ENCODE data around the gene STOML1. TPM values are rescaled to one million over a fixed set of nuclear protein-coding genes. Genes with fewer than 3 reads are reported as not detected.

Gene STOML1
- total and polyA plus RNA-seq, 10 of the 15 experiments (the other 5 are each of a cell fraction or from before 2014, with no cell fraction given): 0.14 to 13.6 (median 8.3) TPM

GRCh38 chr15:73985101-73985873 is 6.8 kb downstream of the STOML1 start:
- RAD21 ChIA-PET (ENCODE audit: unreplicated experiment): no interaction called here
- TF ChIP-seq TCF3 (IDR thresholded peaks at IDR 0.05; ENCODE audit: borderline replicate concordance, insufficient read depth, low read depth, low read length): 0 out of 2 replicates have a peak, but pooled peaks have one; percentile 10
- TF ChIP-seq RUNX3 (IDR thresholded peaks at IDR 0.05; ENCODE audit: low read length): peak; percentile 66
- no peak for TF ChIP-seq ATF2 (IDR thresholded peaks at IDR 0.05; ENCODE audit: low read length)
- no peak for TF ChIP-seq SMAD5 (IDR thresholded peaks at IDR 0.05; ENCODE audit: low read depth)
- TF ChIP-seq MEF2B (IDR thresholded peaks at IDR 0.05; ENCODE audit: partially characterized antibody, poor library complexity, severe bottlenecking): no peak
- TF ChIP-seq TCF12 (IDR thresholded peaks at IDR 0.05; ENCODE audit: low read depth, low read length): peak; percentile 46; the same call in 1 of the 2 replicates
- SMC1A ChIA-PET (ENCODE audit: uncharacterized antibody, unreplicated experiment): interaction anchor here (0.9 to 1.3 kb wide), 3 partner anchors 11 to 22 kb away, joined by 4 read pairs; no protein-coding TSS in a partner anchor
- POLR2A ChIA-PET: interaction anchor here (0.7 kb wide), 1 partner anchor 10 kb away, joined by 3 read pairs; no protein-coding TSS in a partner anchor
- no peak overlapping the region for H3K4me2 ChIP-seq (ENCODE audit: control insufficient read depth, insufficient read depth)
- 69% methylated on average over 13 of the region's 13 CpGs for WGBS (ENCODE audit: insufficient coverage, insufficient replicate concordance, low lambda C conversion rate, missing lambda C conversion rate)
- no peak for DNase-seq (ENCODE audit: low read depth, low spot score)
- intact Hi-C loops (cut with micrococcal nuclease; ENCODE audit: unreplicated experiment): no loop called here
- peaks cover 56% of the 10 kb centered on the region for H3K4me1 ChIP-seq (ENCODE audit: control insufficient read depth, insufficient read depth, low read length)
- H4K20me1 ChIP-seq (ENCODE audit: control insufficient read depth, insufficient read depth): no peaks in the 10 kb centered on the region
- H3K27ac ChIP-seq (ENCODE audit: control insufficient read depth, insufficient read depth): no peak overlapping the region
- H2AFZ ChIP-seq (ENCODE audit: control insufficient read depth, low read depth, low read length): no peak overlapping the region
- BruUV-seq (replicated peaks): no TSS peak
- H3K9me3 ChIP-seq (replicated peaks; ENCODE audit: control insufficient read depth, insufficient read depth, low read length): no peaks in the 10 kb centered on the region
- no peak for ATAC-seq
- CTCF ChIA-PET: interaction anchor here (1.0 to 2.4 kb wide), 4 partner anchors 9 to 21 kb away, joined by 3 to 8 read pairs (median 5); partner anchors contain the start of gene PML
- no peaks in the 10 kb centered on the region; a peak in 2 of 4 replicates for H3K36me3 ChIP-seq (ENCODE audit: control insufficient read depth in 2 of 2, insufficient read depth in 2 of 2, low read length in 1 of 2)
- in situ Hi-C loops (cut with MboI): no loop called here
- no peak overlapping the region for H3K4me3 ChIP-seq
- H3K27me3 ChIP-seq (replicated peaks in 1 of 2; ENCODE audit: control insufficient read depth in 2 of 2, insufficient read depth in 2 of 2, low read length in 1 of 2): no peaks in the 10 kb centered on the region
- H3K9ac ChIP-seq (ENCODE audit: control insufficient read depth, insufficient read depth, low read length): no peak overlapping the region
- H3K79me2 ChIP-seq (ENCODE audit: control insufficient read depth, insufficient read depth, low read length): no peaks in the 10 kb centered on the region; the same call in 1 of the 2 replicates
- FAIRE-seq: no peak
